WERI-Rb-1 (cell line): Measurements from ENCODE around the gene PHC2.

Experiments
- DNase-seq: peaks from one replicate; pipeline ENCODE4 v3.0.0-alpha.2; 2020
- H3K27ac ChIP-seq: fragments of 250-450 bp; sonication (Bioruptor Pico); 2 replicates; pipeline ENCODE4 v1.5.1; 2020; ENCODE audit warnings: mild to moderate bottlenecking, moderate library complexity
- H3K27me3 ChIP-seq: fragments of 250-450 bp; sonication (Bioruptor Pico); 2 replicates; pipeline ENCODE4 v1.5.1; 2021; ENCODE audit warnings: mild to moderate bottlenecking, low read depth, moderate library complexity; ENCODE audit not compliant: insufficient read depth, severe bottlenecking
- H3K36me3 ChIP-seq: fragments of 250-450 bp; sonication (Bioruptor Pico); 2 replicates; pipeline ENCODE4 v1.5.1; 2020; ENCODE audit warnings: mild to moderate bottlenecking, moderate library complexity
- H3K4me3 ChIP-seq: 2 replicates; pipeline ENCODE4 v1.5.1; 2011; ENCODE audit warnings: low read depth, mild to moderate bottlenecking, control low read depth, low read length
- H3K9me3 ChIP-seq: fragments of 250-450 bp; sonication (Bioruptor Pico); 2 replicates; pipeline ENCODE4 v1.5.1; 2021; ENCODE audit warnings: mild to moderate bottlenecking, moderate library complexity; ENCODE audit not compliant: severe bottlenecking
- CTCF ChIP-seq: IDR thresholded peaks from 2 replicates; pipeline ENCODE4 v1.5.1; 2011; ENCODE audit warnings: low read depth, mild to moderate bottlenecking, control low read depth, inconsistent platforms, low read length

PHC2 gene

GRCh38 chr1:33320619-33321165, 110.2 kb downstream of the PHC2 start, which contains the start of gene A3GALT2:
TSS of gene A3GALT2 (minus strand) at chr1:33321098. CDS start at chr1:33321098, 0 bp downstream.
- Histone ChIP-seq H3K27me3 (no peaks in the 10 kb centered on the region), H3K36me3 (peaks cover 36% of the 10 kb centered on the region), H3K9me3 (no peaks in the 10 kb centered on the region), H3K27ac (no peak within 1 kb of the TSS; the same call in 1 of the 2 replicates), H3K4me3 (no peak within 1 kb of the TSS)
- no peak for TF ChIP-seq CTCF
- DNase-seq: no peak

DNA sequence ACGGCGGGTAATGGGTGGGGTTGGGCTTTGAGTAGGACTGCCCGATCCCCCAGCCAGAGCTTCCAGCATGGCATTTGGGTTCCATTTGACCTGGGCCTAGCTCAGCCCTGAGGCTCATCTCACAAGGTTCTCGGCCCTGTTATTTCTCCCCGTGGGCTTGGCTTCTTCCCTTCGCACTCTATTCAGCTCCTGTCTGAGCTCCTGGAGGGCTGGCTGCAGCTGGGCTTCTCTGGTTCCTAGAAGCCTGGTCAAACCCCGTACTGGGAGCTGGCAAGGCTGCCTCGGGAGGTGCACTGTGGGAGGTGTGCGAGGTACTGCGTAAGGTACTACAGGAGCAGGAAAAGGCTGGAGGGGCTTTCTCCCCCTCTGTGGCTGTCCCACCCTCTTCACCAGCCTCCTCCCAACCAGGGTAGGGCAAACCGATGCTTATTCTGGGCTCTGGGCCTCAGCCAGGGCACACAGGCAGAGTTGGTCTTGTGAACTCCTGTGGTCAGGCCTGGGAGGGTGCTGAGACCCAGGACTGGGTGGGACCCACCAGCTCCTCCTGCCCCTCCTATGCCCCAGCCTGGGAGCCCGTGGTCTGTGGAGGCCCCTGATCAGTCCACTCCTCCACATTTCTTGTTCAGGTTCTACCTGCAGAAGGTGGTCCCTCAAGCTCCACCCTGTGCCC, 110.8 kb downstream of the PHC2 start:
- H3K9me3 ChIP-seq: no peaks in the 10 kb centered on the region
- no peaks in the 10 kb centered on the region for H3K27me3 ChIP-seq
- no peak overlapping the region for H3K4me3 ChIP-seq
- TF ChIP-seq CTCF: no peak
- H3K36me3 ChIP-seq: peaks cover 30% of the 10 kb centered on the region
- H3K27ac ChIP-seq: no peak overlapping the region
- DNase-seq: no peak

- no peak for DNase-seq
- TF ChIP-seq CTCF: no peak
Measured at GRCh38 chr1:33319186-33319948, 111.5 kb downstream of the PHC2 start.

GRCh38 chr1:33317946-33318345, 112.9 kb downstream of the PHC2 start:
- Histone ChIP-seq H3K36me3 (peaks cover 9% of the 10 kb centered on the region), H3K27me3 (no peaks in the 10 kb centered on the region), H3K27ac (no peak overlapping the region), H3K9me3 (no peaks in the 10 kb centered on the region), H3K4me3 (no peak overlapping the region)
- TF ChIP-seq CTCF: no peak
- no peak for DNase-seq

More at GRCh38 chr1:33319186-33319948, 111.5 kb downstream of the PHC2 start:
- Histone ChIP-seq H3K9me3 (no peaks in the 10 kb centered on the region), H3K36me3 (peaks cover 23% of the 10 kb centered on the region), H3K27me3 (no peaks in the 10 kb centered on the region), H3K4me3 (no peak overlapping the region), H3K27ac (no peak overlapping the region)

- peaks cover 3% of the 10 kb centered on the region for H3K36me3 ChIP-seq
- H3K9me3 ChIP-seq: no peaks in the 10 kb centered on the region
- TF ChIP-seq CTCF: no peak
- H3K4me3 ChIP-seq: no peak overlapping the region
- no peak for DNase-seq
- H3K27ac ChIP-seq: no peak overlapping the region
- H3K27me3 ChIP-seq: no peaks in the 10 kb centered on the region
Measured at GRCh38 chr1:33317354-33317753, 113.5 kb downstream of the PHC2 start.
